CD14-positive monocyte (primary cell): Measurements from ENCODE around the gene TPSG1. TPM values are rescaled to one million over a fixed set of nuclear protein-coding genes. Genes with fewer than 3 reads are reported as not detected.

ENCODE experiments used
- DNase-seq, 3 donors: peaks; one replicate each; pipeline ENCODE4 v3.0.0-alpha.2; 2011 to 2022
- H2AFZ ChIP-seq: 2 replicates; pipeline ENCODE4 v1.6.0; 2012; ENCODE audit warnings: mild to moderate bottlenecking, low read depth, low read length, inconsistent platforms; ENCODE audit not compliant: insufficient read depth, poor library complexity, severe bottlenecking
- H3K27ac ChIP-seq, 2 donors: 1 replicate in 1 of 2; 2 replicates in 1 of 2; pipeline ENCODE4 v1.5.1; 2012 to 2013; ENCODE audit warnings: low read length in 2 of 2, control low read depth in 1 of 2, inconsistent platforms in 1 of 2, low read depth in 1 of 2, mild to moderate bottlenecking in 1 of 2
- H3K27me3 ChIP-seq, 2 donors: one replicate each; pipeline versions ENCODE4 v1.6.0 to v1.6.1; 2011 to 2013; ENCODE audit warnings: low read length in 2 of 2; ENCODE audit not compliant: control insufficient read depth in 2 of 2, insufficient read depth in 2 of 2
- H3K36me3 ChIP-seq, 2 donors: replicated peaks in 1 of 2; 1 replicate in 1 of 2; 2 replicates in 1 of 2; pipeline versions ENCODE4 v1.5.1 to v1.6.1; 2012 to 2013; ENCODE audit warnings: low read length in 2 of 2, control low read depth in 1 of 2, inconsistent platforms in 1 of 2, mild to moderate bottlenecking in 1 of 2; ENCODE audit not compliant: insufficient read depth in 2 of 2, control insufficient read depth in 1 of 2
- H3K4me1 ChIP-seq, 2 donors: 1 replicate in 1 of 2; 2 replicates in 1 of 2; pipeline versions ENCODE4 v1.5.1 to v1.6.1; 2012 to 2013; ENCODE audit warnings: low read length in 2 of 2, control low read depth in 1 of 2, inconsistent platforms in 1 of 2, mild to moderate bottlenecking in 1 of 2, moderate library complexity in 1 of 2; ENCODE audit not compliant: insufficient read depth in 2 of 2, control insufficient read depth in 1 of 2
- H3K4me2 ChIP-seq: replicated peaks from 2 replicates; pipeline ENCODE3; 2012; ENCODE audit warnings: low read length, moderate library complexity, mild to moderate bottlenecking; ENCODE audit not compliant: poor library complexity, severe bottlenecking; ENCODE audit errors: extremely low read depth
- H3K4me3 ChIP-seq, 3 experiments: fragments of 200-600 bp in 1 of 3; sonication (generic) in 1 of 3; replicated peaks in 1 of 3; 1 replicate in 2 of 3; 2 replicates in 1 of 3; pipeline ENCODE4 v1.5.1; 2011 to 2013; ENCODE audit warnings: low read length in 3 of 3, mild to moderate bottlenecking in 3 of 3, control low read depth in 2 of 3, low read depth in 2 of 3, inconsistent platforms in 1 of 3, moderate library complexity in 1 of 3
- H3K79me2 ChIP-seq: 2 replicates; pipeline ENCODE4 v1.6.0; 2012; ENCODE audit warnings: mild to moderate bottlenecking, control low read depth, inconsistent platforms, low read length, moderate library complexity; ENCODE audit not compliant: insufficient read depth
- H3K9ac ChIP-seq: 2 replicates; pipeline ENCODE4 v1.6.0; 2017; ENCODE audit warnings: low read length, mild to moderate bottlenecking; ENCODE audit not compliant: insufficient read depth, poor library complexity, severe bottlenecking
- H3K9me3 ChIP-seq, 2 donors: replicated peaks in 1 of 2; 1 replicate in 1 of 2; 2 replicates in 1 of 2; pipeline versions ENCODE4 v1.5.1 to v1.6.1; 2012 to 2013; ENCODE audit warnings: low read length in 2 of 2, control low read depth in 1 of 2; ENCODE audit not compliant: control insufficient read depth in 1 of 2, insufficient read depth in 1 of 2
- H4K20me1 ChIP-seq: 2 replicates; pipeline ENCODE4 v1.6.0; 2012; ENCODE audit warnings: mild to moderate bottlenecking, low read length, control low read depth, moderate library complexity; ENCODE audit not compliant: insufficient read depth
- H3K27ac Mint-ChIP-seq, 7 donors: one replicate each; pipeline ENCODE4 v1.8.0; 2020; ENCODE audit warnings: mild to moderate bottlenecking in 7 of 7, mixed read lengths in 7 of 7, moderate library complexity in 6 of 7, inconsistent platforms in 2 of 7
- H3K27me3 Mint-ChIP-seq, 3 donors: one replicate each; pipeline ENCODE4 v1.8.0; 2021 to 2022; ENCODE audit warnings: low read depth in 3 of 3, mild to moderate bottlenecking in 3 of 3, mixed read lengths in 3 of 3, moderate library complexity in 3 of 3, inconsistent platforms in 1 of 3
- H3K36me3 Mint-ChIP-seq, 2 donors: one replicate each; pipeline ENCODE4 v1.8.0; 2020; ENCODE audit warnings: mixed read lengths in 2 of 2, inconsistent platforms in 1 of 2, mild to moderate bottlenecking in 1 of 2
- H3K4me1 Mint-ChIP-seq: one replicate; pipeline ENCODE4 v1.8.0; 2020; ENCODE audit warnings: mild to moderate bottlenecking, mixed read lengths
- H3K4me3 Mint-ChIP-seq, 2 donors: one replicate each; pipeline ENCODE4 v1.8.0; 2020; ENCODE audit warnings: mild to moderate bottlenecking in 2 of 2, mixed read lengths in 2 of 2, moderate library complexity in 1 of 2
- H3K9me3 Mint-ChIP-seq, 7 donors: one replicate each; pipeline ENCODE4 v1.8.0; 2020 to 2022; ENCODE audit warnings: mixed read lengths in 7 of 7, mild to moderate bottlenecking in 6 of 7, moderate library complexity in 6 of 7, inconsistent platforms in 2 of 7
- WGBS: methylation state at CpG from one replicate; pipeline ENCODE4 v1.1.5; 2013; ENCODE audit warnings: missing lambda C conversion rate; ENCODE audit not compliant: insufficient coverage; 5-methylcytosine and 5-hydroxymethylcytosine counted together
- intact Hi-C, 2 donors: fragments of 100-400 bp; cut with micrococcal nuclease; formaldehyde crosslinking; loops; one replicate each; pipeline versions ENCODE4 v1.15.0 to v1.15.1; 2023
- polyA plus RNA-seq, 3 donors: library from polyadenylated mRNA; depleted of rRNA in 1 of 3; unstranded in 2 of 3; stranded (reverse) in 1 of 3; fragments of 300-500 nt in 2 of 3; fragments of >200 nt in 1 of 3; fragmentation: Illumina TruSeq in 2 of 3; gene quantifications; 1 replicate in 2 of 3; 2 replicates in 1 of 3; pipeline ENCODE4 v1.2.3, GENCODE V29; 2012 to 2021
- TF ChIP-seq, protein P1 (sequence below): fragments of 200-600 bp; IDR thresholded peaks from one replicate; pipeline ENCODE4 v1.8.0; 2022; ENCODE audit warnings: antibody characterized with exemption, mild to moderate bottlenecking

Gene TPSG1
- polyA plus RNA-seq, 3 donors: not detected

DNA sequence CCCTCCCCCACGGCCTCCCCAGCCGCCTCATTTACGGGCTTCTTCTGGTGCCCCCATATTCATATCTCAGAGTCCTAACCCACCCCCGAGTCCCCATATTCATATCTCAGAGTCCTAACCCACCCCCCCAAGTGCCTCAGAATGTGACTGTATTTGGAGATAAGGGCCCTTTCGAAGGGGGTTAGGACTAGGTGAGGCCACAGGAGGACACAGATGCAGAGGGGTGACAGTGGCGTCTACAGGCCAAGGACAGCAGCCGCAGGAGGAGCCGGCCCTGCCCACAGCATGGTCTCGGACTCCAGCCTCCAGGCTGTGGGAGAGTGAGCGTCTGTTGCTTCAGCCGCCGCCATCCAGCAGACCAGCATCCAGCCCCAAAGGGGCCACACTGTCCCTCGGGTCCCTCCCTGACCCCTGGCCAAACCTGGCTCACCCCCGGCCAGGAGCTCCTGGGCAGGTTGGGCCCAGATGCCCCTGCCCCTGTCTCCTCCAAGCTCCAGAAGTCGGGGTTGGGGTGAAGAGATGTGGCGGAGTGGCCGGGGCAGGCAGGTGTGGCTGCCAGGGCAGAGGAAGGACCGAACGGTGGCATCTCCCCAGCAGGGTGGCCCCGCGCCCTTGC, 46.7 kb downstream of the TPSG1 start:
- Mint-ChIP-seq H3K27ac (no peak overlapping the region), H3K4me3 (no peak overlapping the region), H3K9me3 (no peaks in the 10 kb centered on the region), H3K36me3 (no peaks in the 10 kb centered on the region), H3K27me3 (peaks cover 0 to 4% (median 0%) of the 10 kb centered on the region in 3 donors), H3K4me1 (no peaks in the 10 kb centered on the region)
- Histone ChIP-seq H3K4me2 (no peak overlapping the region), H3K27ac (no peak overlapping the region), H3K9me3 (no peaks in the 10 kb centered on the region), H3K79me2 (no peaks in the 10 kb centered on the region), H3K36me3 (no peaks in the 10 kb centered on the region), H3K27me3 (no peaks in the 10 kb centered on the region), H2AFZ (no peak overlapping the region), H4K20me1 (no peaks in the 10 kb centered on the region), H3K4me3 (no peak overlapping the region), H3K9ac (no peak overlapping the region), H3K4me1 (no peaks in the 10 kb centered on the region)
- no peak for DNase-seq
- TF ChIP-seq, protein P1, sequence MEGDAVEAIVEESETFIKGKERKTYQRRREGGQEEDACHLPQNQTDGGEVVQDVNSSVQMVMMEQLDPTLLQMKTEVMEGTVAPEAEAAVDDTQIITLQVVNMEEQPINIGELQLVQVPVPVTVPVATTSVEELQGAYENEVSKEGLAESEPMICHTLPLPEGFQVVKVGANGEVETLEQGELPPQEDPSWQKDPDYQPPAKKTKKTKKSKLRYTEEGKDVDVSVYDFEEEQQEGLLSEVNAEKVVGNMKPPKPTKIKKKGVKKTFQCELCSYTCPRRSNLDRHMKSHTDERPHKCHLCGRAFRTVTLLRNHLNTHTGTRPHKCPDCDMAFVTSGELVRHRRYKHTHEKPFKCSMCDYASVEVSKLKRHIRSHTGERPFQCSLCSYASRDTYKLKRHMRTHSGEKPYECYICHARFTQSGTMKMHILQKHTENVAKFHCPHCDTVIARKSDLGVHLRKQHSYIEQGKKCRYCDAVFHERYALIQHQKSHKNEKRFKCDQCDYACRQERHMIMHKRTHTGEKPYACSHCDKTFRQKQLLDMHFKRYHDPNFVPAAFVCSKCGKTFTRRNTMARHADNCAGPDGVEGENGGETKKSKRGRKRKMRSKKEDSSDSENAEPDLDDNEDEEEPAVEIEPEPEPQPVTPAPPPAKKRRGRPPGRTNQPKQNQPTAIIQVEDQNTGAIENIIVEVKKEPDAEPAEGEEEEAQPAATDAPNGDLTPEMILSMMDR: no peak
- WGBS: 90% methylated on average over 15 of the region's 21 CpGs
- intact Hi-C loops: no loop called here

DNA sequence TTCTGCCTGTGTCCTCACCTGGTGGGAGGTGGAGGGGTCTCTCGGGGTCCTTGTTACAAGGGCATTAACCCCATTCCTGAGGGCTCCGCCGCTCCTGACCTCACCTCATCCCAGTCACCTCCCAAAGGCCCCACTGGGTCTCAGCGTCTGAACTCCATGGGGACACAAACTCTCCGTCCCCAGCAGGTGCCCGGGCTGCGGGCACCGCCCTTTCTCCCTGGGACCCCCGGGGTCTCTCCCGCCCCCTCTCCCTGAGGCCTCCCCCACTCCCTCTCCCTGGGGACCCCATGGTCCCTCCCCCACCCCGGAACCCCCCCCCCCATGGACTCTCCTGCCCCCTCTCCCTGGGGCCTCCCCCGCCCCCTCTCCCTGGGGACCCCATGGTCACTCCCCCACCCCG, 47.3 kb downstream of the TPSG1 start:
- H4K20me1 ChIP-seq: no peaks in the 10 kb centered on the region
- no CpG with 5 or more reads among the region's 13 CpGs for WGBS
- Mint-ChIP-seq H3K36me3 (no peaks in the 10 kb centered on the region), H3K4me1 (no peaks in the 10 kb centered on the region), H3K4me3 (no peak overlapping the region), H3K27me3 (peaks cover 0 to 4% (median 0%) of the 10 kb centered on the region in 3 donors), H3K27ac (no peak overlapping the region), H3K9me3 (no peaks in the 10 kb centered on the region)
- H3K9me3 ChIP-seq: no peaks in the 10 kb centered on the region
- H3K27ac ChIP-seq: no peak overlapping the region
- DNase-seq: no peak
- H3K36me3 ChIP-seq: no peaks in the 10 kb centered on the region
- no peak overlapping the region for H2AFZ ChIP-seq
- TF ChIP-seq, protein P1: no peak
- intact Hi-C loops: no loop called here
- no peak overlapping the region for H3K9ac ChIP-seq
- H3K4me1 ChIP-seq: no peaks in the 10 kb centered on the region
- no peaks in the 10 kb centered on the region for H3K27me3 ChIP-seq
- H3K79me2 ChIP-seq: no peaks in the 10 kb centered on the region
- H3K4me3 ChIP-seq: no peak overlapping the region
- no peak overlapping the region for H3K4me2 ChIP-seq
